GM19455 (cell line): ENCODE data around the gene MRPS24.
"Not testable (repeated sequence)": the region's sequence is repeated elsewhere in the genome, so short reads cannot be mapped to it uniquely, and the experiment has no call there.

Experiments used
- ATAC-seq: cut with Tn5 transposase; IDR thresholded peaks from one replicate; pipeline ENCODE4 v1.9.1; 2021; ENCODE audit not compliant: unreplicated experiment

MRPS24 gene

DNA sequence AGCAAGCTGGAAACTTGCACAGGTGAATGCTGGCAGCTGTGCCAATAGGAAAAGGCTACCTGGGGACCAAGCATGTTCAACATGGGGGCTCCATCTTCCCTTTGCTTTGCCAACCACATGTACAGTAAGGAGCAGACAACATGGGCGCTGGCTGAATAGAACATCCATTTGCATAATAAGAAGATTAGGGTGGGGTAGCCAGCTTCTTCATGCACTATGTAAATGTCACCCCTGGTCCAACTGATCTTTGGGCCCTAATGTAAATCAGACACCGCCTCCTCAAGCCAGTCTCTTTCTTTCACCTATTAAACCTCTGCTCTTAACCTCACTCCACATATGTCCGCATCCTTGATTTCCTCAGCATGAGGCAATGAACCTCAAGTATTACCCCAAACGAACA is 26.0 kb downstream of the MRPS24 start:
- no peak for ATAC-seq

- ATAC-seq, result no peak
Observed at GRCh38 chr7:43838201-43838658, 31.1 kb downstream of the MRPS24 start.

DNA sequence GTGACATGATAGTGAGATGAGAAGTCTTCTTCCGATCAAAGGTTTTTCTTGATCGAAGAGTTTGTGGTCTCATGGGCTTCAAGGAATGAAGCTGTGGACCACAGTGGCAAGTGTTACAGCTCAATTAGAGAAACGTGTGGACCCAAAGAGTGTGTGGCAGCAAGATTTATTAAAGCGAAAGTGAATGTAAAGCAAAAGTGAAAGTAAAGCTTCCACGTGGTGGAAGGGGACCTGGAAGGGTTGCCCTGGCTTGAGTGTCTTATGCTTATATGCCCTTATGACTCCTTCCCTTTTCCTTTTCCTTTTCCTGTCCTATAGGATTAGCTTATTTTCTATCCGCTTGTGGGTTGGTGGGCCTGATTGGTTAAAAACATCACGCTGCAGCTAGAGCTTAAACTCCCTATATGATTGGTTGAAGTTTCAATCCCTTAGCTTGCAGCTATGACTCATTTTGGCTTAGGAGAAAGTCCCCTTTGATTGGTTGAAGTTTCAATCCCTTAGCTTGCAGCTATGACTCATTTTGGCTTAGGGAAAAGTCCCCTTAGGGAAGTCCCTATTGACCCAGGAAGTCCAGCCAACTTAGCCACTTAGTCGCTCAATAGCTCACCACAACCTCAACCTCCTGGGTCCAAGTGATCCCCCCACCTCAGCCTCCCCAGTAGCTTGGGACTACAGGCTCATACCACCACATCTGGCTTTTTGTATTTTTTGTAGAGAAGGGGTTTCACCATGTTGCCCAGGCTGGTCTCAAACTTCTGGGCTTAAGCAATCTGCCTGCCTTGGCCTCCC is 34.7 kb downstream of the MRPS24 start:
- no peak for ATAC-seq

DNA sequence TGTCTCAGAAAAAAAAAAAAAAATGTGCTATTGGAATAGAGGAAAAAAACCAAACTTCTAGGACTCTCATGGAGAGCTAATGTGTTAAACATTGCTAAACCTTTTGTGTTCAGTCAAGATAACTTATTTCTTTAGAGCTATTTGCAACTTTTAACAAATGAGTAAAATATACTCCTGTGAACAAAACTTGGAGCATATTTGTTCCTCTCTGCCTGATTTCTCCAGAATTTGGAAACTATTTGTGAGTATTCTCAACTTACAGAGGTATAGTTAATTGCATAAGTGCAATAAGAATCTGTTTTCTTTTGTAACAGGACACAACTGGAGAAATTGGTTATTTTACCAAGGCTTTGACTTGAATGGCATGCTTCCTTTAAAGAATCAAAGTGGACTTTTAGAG is 38.4 kb downstream of the MRPS24 start:
- not testable (repeated sequence) for ATAC-seq

DNA sequence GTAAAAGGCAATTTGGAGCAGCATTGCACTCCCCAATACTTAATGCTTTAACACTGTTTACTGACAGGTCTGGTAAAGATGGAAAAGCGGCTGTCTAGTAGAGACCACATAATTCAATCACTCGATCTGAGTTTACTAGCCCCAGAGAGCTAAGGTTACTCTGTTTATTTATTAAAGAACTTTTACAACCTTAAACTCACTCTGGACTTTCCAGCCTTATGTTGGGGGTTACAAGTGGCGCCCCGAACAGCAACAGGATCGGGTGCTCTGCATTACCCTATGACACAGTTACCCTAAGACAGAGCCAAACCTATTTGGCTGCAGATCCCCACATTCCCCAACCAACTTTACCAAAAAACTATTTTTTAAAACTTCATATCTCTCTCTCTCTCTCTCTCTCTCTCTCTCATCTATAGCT is 43.9 kb downstream of the MRPS24 start:
- no peak for ATAC-seq

DNA sequence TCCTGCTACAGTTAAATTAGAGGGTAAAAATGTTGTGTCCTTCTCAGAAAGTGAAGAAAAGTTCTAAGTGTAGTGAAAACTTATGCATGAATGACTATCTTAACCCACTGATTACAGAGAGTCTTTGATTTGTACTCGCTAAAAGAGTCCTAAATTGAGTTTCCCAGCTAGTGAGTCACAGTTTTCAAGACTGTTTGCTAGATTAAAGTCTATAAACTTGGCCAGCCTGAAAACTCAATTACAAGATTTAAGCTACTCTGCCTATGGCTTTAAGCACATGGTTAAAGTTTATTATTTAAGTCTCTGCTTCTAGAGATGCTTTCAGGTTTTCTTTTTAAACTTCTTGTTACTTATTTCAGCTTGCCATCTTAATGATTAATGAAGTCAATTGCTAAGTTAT is 44.4 kb downstream of the MRPS24 start:
- no peak for ATAC-seq

GRCh38 chr7:43824513-43824912 is 44.8 kb downstream of the MRPS24 start:
- not testable (repeated sequence) for ATAC-seq

DNA sequence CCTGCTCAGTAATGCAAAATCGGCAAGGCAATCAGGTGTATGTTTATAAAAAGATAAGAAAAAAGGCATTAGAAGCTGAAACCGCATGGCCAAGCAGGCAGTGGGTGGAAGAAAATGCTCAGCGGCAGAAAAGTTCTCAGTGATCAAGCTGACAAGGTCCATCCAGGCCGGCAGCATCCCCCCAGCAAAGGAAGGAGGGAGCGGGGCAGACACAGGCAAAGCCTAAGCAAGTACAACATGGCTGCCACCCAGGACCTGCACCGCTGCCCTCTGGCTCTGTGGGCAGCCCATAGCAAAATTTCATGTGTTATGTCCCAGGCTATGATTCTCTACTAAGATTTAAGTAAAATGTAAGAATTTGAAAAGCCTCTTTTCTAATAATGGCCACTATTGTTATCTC is 45.4 kb downstream of the MRPS24 start:
- ATAC-seq, result no peak

- not testable (repeated sequence) for ATAC-seq
Observed at GRCh38 chr7:43823425-43823824, 45.9 kb downstream of the MRPS24 start.
